Spleen (tissue), 11 donors: ENCODE measurements around the gene INF2. TPM values are rescaled to one million over a fixed set of nuclear protein-coding genes. Genes with fewer than 3 reads are reported as not detected.

Experiments
- DNase-seq: peaks from one replicate; pipeline ENCODE4 v3.0.0-alpha.2; 2020
- H3K27ac ChIP-seq, 8 donors: fragments of 200-600 bp; sonication (generic) in 7 of 8; 1 replicate in 4 of 8; 2 replicates in 4 of 8; pipeline versions ENCODE4 v1.5.0 to v1.8.0; 2016 to 2021; ENCODE audit warnings: inconsistent platforms in 4 of 8, mild to moderate bottlenecking in 4 of 8, moderate library complexity in 1 of 8
- H3K27me3 ChIP-seq, 7 donors: fragments of 200-600 bp; sonication (generic) in 6 of 7; replicated peaks in 1 of 7; 1 replicate in 4 of 7; 2 replicates in 3 of 7; pipeline versions ENCODE4 v1.5.0 to v1.8.0; 2016 to 2021; ENCODE audit warnings: inconsistent platforms in 3 of 7, mild to moderate bottlenecking in 1 of 7
- H3K36me3 ChIP-seq, 6 donors: fragments of 200-600 bp; sonication (generic) in 5 of 6; 1 replicate in 4 of 6; 2 replicates in 2 of 6; pipeline versions ENCODE4 v1.5.0 to v1.8.0; 2016 to 2021; ENCODE audit warnings: inconsistent platforms in 2 of 6
- H3K4me1 ChIP-seq, 6 donors: fragments of 200-600 bp; sonication (generic) in 5 of 6; 1 replicate in 3 of 6; 2 replicates in 3 of 6; pipeline versions ENCODE4 v1.5.0 to v1.8.0; 2016 to 2021; ENCODE audit warnings: inconsistent platforms in 3 of 6
- H3K4me3 ChIP-seq, 8 donors: fragments of 200-600 bp; sonication (generic) in 7 of 8; 1 replicate in 4 of 8; 2 replicates in 4 of 8; pipeline versions ENCODE4 v1.5.0 to v1.8.0; 2016 to 2021; ENCODE audit warnings: inconsistent platforms in 4 of 8, mild to moderate bottlenecking in 4 of 8, moderate library complexity in 2 of 8
- H3K9me3 ChIP-seq, 8 donors: fragments of 200-600 bp; sonication (generic) in 7 of 8; 1 replicate in 4 of 8; 2 replicates in 4 of 8; pipeline versions ENCODE4 v1.5.0 to v1.8.0; 2016 to 2021; ENCODE audit warnings: inconsistent platforms in 4 of 8
- CTCF ChIP-seq, 11 experiments: fragments of 200-600 bp in 7 of 11; fragments of 450-650 bp in 4 of 11; sonication (generic) in 4 of 11; IDR thresholded peaks in 8 of 11; conservative IDR thresholded peaks in 3 of 11; 1 replicate in 7 of 11; 2 replicates in 4 of 11; pipeline versions ENCODE4 v1.4.0 to v1.8.0; 2016 to 2021; ENCODE audit warnings: antibody characterized with exemption in 11 of 11, inconsistent platforms in 4 of 11, mild to moderate bottlenecking in 1 of 11
- POLR2A ChIP-seq, 3 donors: fragments of 450-650 bp; IDR thresholded peaks; one replicate each; pipeline ENCODE4 v1.5.1; 2017; ENCODE audit warnings: antibody characterized with exemption in 3 of 3, mild to moderate bottlenecking in 1 of 3
- POLR2AphosphoS5 ChIP-seq, 3 donors: sonication (generic); formaldehyde crosslinking; IDR thresholded peaks; one replicate each; pipeline ENCODE4 v1.5.1; 2017; ENCODE audit warnings: antibody characterized with exemption in 3 of 3
- WGBS, 5 donors: extraction: QIAGEN DNeasy Blood & Tissue Kit in 3 of 5; methylation state at CpG; one replicate each; pipeline versions ENCODE4 v1.1.5 to v1.1.7; 2013 to 2018; 5-methylcytosine and 5-hydroxymethylcytosine counted together
- intact Hi-C: fragments of 100-400 bp; cut with DNase I; formaldehyde crosslinking; loops from one replicate; pipeline ENCODE4 v1.15.0; 2023; ENCODE audit warnings: low total_unique reads
- polyA plus RNA-seq, 3 donors: library from polyadenylated mRNA; stranded (reverse); fragments of 200-250 nt; gene quantifications; one replicate each; pipeline ENCODE4 v1.2.1, GENCODE V29; 2013
- total RNA-seq, 7 donors: library from RNA; depleted of rRNA in 3 of 7; stranded (reverse); fragments of >200 nt in 3 of 7; fragmentation: NEBNext Ultra II Directional in 4 of 7; extraction: Animal tissue kit (Norgen Biotek cat#: 25700) in 4 of 7; gene quantifications; one replicate each; pipeline versions ENCODE4 v1.1.0 to v1.2.1, GENCODE V29; 2016 to 2021
- donor health status: healthy with polysubstance abuse.
- donor health status: DM: no; HTN: no; CAD: no; lungs with moderate emphysema.
- donor health status: DM: no; HTN: no; CAD: no.
- donor health status: Bipolar disorder and iron deficiency.
- donor health status: healthy.
- donor health status: DM: no; HTN: no; CAD: no.
- donor health status: DM: yes; HTN: yes; CAD: no.

Gene INF2
- total and polyA plus RNA-seq, 10 donors, result 56.6 to 120 (median 98.6) TPM

DNA sequence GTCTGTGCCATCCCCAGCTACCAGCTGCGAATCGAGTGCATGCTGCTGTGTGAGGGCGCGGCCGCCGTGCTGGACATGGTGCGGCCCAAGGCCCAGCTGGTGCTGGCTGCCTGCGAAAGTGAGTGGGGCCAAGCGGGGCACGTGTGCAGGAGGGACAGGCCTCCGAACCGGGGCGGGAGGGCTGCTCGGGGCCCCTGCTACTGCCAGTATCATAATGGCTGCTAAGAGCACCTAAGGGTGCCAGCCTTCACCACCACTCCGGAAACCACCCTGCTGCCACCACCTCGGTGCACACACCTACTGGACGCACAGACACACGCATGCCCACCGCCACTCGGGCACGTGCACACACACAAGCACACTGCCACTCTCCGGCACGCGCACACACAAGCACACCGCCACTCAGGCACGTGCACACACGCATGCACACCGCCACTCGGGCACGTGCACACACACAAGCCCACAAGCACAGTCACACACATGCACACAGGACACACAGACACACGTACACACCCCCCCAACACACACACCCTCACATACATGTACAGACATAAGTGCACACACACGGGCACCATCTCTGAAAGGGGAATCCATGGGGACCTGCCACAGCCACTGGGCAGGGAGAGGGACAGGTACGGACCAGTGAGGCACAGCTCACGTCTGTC, 20.8 kb downstream of the INF2 start:
- no peak for DNase-seq
- Histone ChIP-seq H3K4me1 (peaks cover 0 to 33% (median 9%) of the 10 kb centered on the region in 6 donors), H3K27me3 (no peaks in the 10 kb centered on the region), H3K27ac (no peak overlapping the region), H3K9me3 (no peaks in the 10 kb centered on the region), H3K4me3 (no peak overlapping the region), H3K36me3 (peaks cover 0 to 84% (median 70%) of the 10 kb centered on the region in 6 donors)
- WGBS, 5 donors, result 91 to 97% (median 93%) methylated on average over 18 to 34 of the region's 34 CpGs
- intact Hi-C loops, result no loop called here
- TF ChIP-seq POLR2AphosphoS5 (IDR thresholded peaks at IDR 0.05) (peak in 1 of 3 donors; percentile 38), POLR2A (IDR thresholded peaks at IDR 0.05) (no peak)

- Histone ChIP-seq H3K27me3 (no peaks in the 10 kb centered on the region), H3K9me3 (no peaks in the 10 kb centered on the region), H3K4me1 (peaks cover 0 to 16% (median 7%) of the 10 kb centered on the region in 6 donors), H3K36me3 (peaks cover 0 to 92% (median 66%) of the 10 kb centered on the region in 6 donors), H3K27ac (no peak overlapping the region), H3K4me3 (no peak overlapping the region)
- TF ChIP-seq POLR2A (IDR thresholded peaks at IDR 0.05) (no peak), POLR2AphosphoS5 (IDR thresholded peaks at IDR 0.05) (peak; percentile 6 to 66 (median 11)), CTCF (IDR thresholded peaks at IDR 0.05 in 8 of 11, conservative IDR thresholded peaks at IDR 0.05 in 3 of 11) (no peak)
- DNase-seq, result no peak
- intact Hi-C loops, result no loop called here
- WGBS, 5 donors, result 78 to 94% (median 79%) methylated on average over 24 to 40 of the region's 40 CpGs
These were observed 23.7 kb downstream of the INF2 start for GRCh38 chr14:104712881-104713734.

- DNase-seq, result no peak
- H3K4me1 ChIP-seq, result peaks cover 0 to 6% (median 0%) of the 10 kb centered on the region in 6 donors
- no peaks in the 10 kb centered on the region for H3K27me3 ChIP-seq
- intact Hi-C loops, result no loop called here
- WGBS, 5 donors, result 73 to 99% (median 95%) methylated on average over 3 to 16 of the region's 16 CpGs
- TF ChIP-seq POLR2AphosphoS5 (IDR thresholded peaks at IDR 0.05), result no peak
- TF ChIP-seq CTCF (IDR thresholded peaks at IDR 0.05 in 8 of 11, conservative IDR thresholded peaks at IDR 0.05 in 3 of 11), result no peak
- TF ChIP-seq POLR2A (IDR thresholded peaks at IDR 0.05), result no peak
- no peak overlapping the region for H3K27ac ChIP-seq
- no peaks in the 10 kb centered on the region for H3K9me3 ChIP-seq
- H3K4me3 ChIP-seq, result no peak overlapping the region
- peaks cover 0 to 100% (median 71%) of the 10 kb centered on the region in 6 donors for H3K36me3 ChIP-seq
These were observed 24.6 kb downstream of the INF2 start for GRCh38 chr14:104714066-104714465.

DNA sequence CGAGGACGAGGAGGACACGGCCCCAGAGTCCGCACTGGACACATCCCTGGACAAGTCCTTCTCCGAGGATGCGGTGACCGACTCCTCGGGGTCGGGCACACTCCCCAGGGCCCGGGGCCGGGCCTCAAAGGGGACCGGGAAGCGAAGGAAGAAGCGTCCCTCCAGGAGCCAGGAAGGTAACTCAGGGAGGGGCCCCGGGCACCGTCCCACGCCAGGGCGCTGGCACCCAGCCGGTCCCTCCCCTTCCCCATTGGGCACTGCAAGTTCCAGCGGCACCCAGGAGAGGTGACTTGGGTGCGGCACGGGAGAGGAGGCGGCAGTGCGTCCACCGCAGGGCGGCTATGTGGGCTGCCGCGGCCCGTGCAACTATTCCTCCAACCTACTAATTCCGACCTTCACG, 25.3 kb downstream of the INF2 start:
- TF ChIP-seq CTCF (IDR thresholded peaks at IDR 0.05 in 8 of 11, conservative IDR thresholded peaks at IDR 0.05 in 3 of 11) (no peak), POLR2AphosphoS5 (IDR thresholded peaks at IDR 0.05) (peak in 2 of 3 donors; percentile 7 to 22)
- no peaks in the 10 kb centered on the region for H3K9me3 ChIP-seq
- no peak for DNase-seq
- WGBS, 5 donors, result 90 to 97% (median 95%) methylated on average over 23 to 31 of the region's 31 CpGs
- intact Hi-C loops, result no loop called here
- H3K4me3 ChIP-seq, result no peak overlapping the region
- H3K27me3 ChIP-seq, result no peaks in the 10 kb centered on the region
- H3K27ac ChIP-seq, result no peak overlapping the region
- H3K4me1 ChIP-seq, result peaks cover 0 to 6% (median 0%) of the 10 kb centered on the region in 6 donors
- H3K36me3 ChIP-seq, result peaks cover 0 to 100% (median 74%) of the 10 kb centered on the region in 6 donors
